ENCODE data around the gene NME2. TPM values are rescaled to one million over a fixed set of nuclear protein-coding genes. Genes with fewer than 3 reads are reported as not detected.
A peak's percentile ranks its signal among the peaks of the same experiment; 100 is the strongest.

NME2 gene
- total RNA-seq (100 to 1,000 TPM; 171 to 386 (median 245) TPM), polyA plus RNA-seq (100 to 1,000 TPM; 414 to 813 TPM)
- long read RNA-seq, donor 1, transcript NME2-202 (4 exons, 866 nt), result minor isoform, 31 of 123 reads
- long read RNA-seq, donor 1, transcript NME2-205 (5 exons, 826 nt), result major isoform, 81 of 123 reads
- long read RNA-seq, donor 1, partial matches to known transcripts, result 0 of 123 reads
- long read RNA-seq, donor 1, other reads (novel, unspliced or antisense), result 7 of 123 reads
- long read RNA-seq, donor 2, transcript NME2-202 (4 exons, 866 nt), result minor isoform, 18 of 110 reads
- long read RNA-seq, donor 2, transcript NME2-205 (5 exons, 826 nt), result major isoform, 83 of 110 reads
- long read RNA-seq, donor 2, partial matches to known transcripts, result 0 of 110 reads
- long read RNA-seq, donor 2, other reads (novel, unspliced or antisense), result 5 of 110 reads
- long read RNA-seq, donor 3, transcript NME2-205 (5 exons, 826 nt), result major isoform, 101 of 137 reads
- long read RNA-seq, donor 3, transcript NME2-202 (4 exons, 866 nt), result minor isoform, 21 of 137 reads
- long read RNA-seq, donor 3, partial matches to known transcripts, result 1 of 137 reads
- long read RNA-seq, donor 3, other reads (novel, unspliced or antisense), result 9 of 137 reads

- ATAC-seq (peak; percentile 89 to 97 (median 97)), DNase-seq (peak; percentile 91 to 95 (median 94))
- Histone ChIP-seq H3K4me3 (peak within 1 kb of the TSS; percentile 76 to 95 (median 90)), H3K27me3 (no peaks in the 10 kb centered on the region), H3K9me3 (no peaks in the 10 kb centered on the region), H3K36me3 (peaks cover 0 to 60% (median 42%) of the 10 kb centered on the region in 9 donors), H3K27ac (peak within 1 kb of the TSS; percentile 73 to 99 (median 95)), H3K4me1 (peaks cover 0 to 20% (median 14%) of the 10 kb centered on the region in 12 donors)
- WGBS, 4 donors, result 0 to 1% (median 0%) methylated on average over 28 to 98 of the region's 98 CpGs
- intact Hi-C loops (cut with DNase I), result loop anchor here in 4 of 10 donors (1.0 to 10.0 kb wide), 3 partner anchors 13 to 302 kb away; partner anchors contain the start of genes TOB1 (in 2 of the 4) and NME1 (in 1 of the 4)
- TF ChIP-seq CTCF (IDR thresholded peaks at IDR 0.05), result no peak
- peak in 1 of 2 donors; percentile 65 for TF ChIP-seq POLR2A (IDR thresholded peaks at IDR 0.05)
Observed at GRCh38 chr17:51166198-51166986, at the start of gene NME2. NME2 (plus strand) TSS chr17:51166411; CDS start chr17:51166831, 420 bp downstream.

GRCh38 chr17:51118330-51119195, 47.6 kb upstream of the NME2 start:
- intact Hi-C loops (cut with DNase I), result loop anchor here in 3 of 10 donors (1.0 to 10.0 kb wide), 3 partner anchors 34 to 254 kb away; partner anchors contain the start of genes NME1 (in 2 of the 3) and TOB1 (in 1 of the 3)
- DNase-seq, result peak in 1 of 5 donors; percentile 35

More at GRCh38 chr17:51118330-51119195, 47.6 kb upstream of the NME2 start:
- H3K4me3 ChIP-seq, result peak overlapping the region in 8 of 12 donors; percentile 91 to 100 (median 98)
- no peak for TF ChIP-seq POLR2A (IDR thresholded peaks at IDR 0.05)
- no peak for TF ChIP-seq CTCF (IDR thresholded peaks at IDR 0.05)
- ATAC-seq, result no peak
- H3K27me3 ChIP-seq, result no peaks in the 10 kb centered on the region
- H3K27ac ChIP-seq, result peak overlapping the region in 6 of 12 donors; percentile 21 to 100 (median 73)
- peaks cover 8 to 57% (median 31%) of the 10 kb centered on the region in 12 donors for H3K4me1 ChIP-seq
- no peaks in the 10 kb centered on the region for H3K36me3 ChIP-seq
- no peaks in the 10 kb centered on the region for H3K9me3 ChIP-seq
- WGBS, 4 donors, result 35 to 46% (median 40%) methylated on average over 14 of the region's 14 CpGs
